K562 treated with DMSO at 1 percent for 4 hours (cell line): ENCODE results near the gene CYGB. TPM values are rescaled to one million over a fixed set of nuclear protein-coding genes. Genes with fewer than 3 reads are reported as not detected.

Experiments
- total RNA-seq: library from RNA; unstranded; fragments of 300-600 nt; gene quantifications from 2 replicates; pipeline ENCODE4 v1.2.3, GENCODE V29; 2022; ENCODE audit not compliant: insufficient read depth

The CYGB gene
- not detected in 2 replicates for total RNA-seq

DNA sequence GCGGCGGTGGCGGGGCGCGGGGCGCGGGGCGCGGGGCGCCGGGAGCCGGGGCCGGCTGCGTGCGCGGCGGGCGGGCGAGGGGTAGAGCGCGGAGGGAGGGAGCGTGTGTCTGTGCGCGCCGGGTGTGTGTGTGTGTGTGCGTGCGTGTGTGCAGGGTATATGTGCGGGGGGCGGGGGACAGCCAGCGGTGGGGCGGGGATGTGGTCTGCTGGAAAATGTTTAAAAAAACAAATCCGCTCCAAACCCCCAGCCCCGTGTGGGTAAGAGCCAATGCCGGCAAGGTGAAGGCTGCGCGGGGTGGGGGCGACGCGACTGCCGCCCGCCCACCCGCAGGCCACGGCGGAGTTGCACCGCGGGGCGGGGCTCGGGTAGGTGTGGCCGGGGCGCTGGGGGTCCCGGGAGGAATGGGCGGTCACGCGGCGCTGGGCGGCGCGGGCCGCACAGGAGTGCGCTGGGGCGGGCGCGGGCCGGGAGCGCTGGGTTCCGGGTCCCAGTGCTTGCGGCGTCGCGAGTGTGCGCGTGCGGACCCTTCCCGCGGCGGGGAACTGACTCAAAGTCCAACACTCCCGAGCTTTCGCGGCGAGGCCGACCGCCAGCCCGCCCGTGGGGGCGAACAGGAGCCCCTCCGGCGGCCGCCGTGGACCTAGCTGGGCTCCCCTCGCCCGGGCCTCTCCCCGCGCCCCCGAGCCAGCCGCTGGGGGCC lies at the start of gene CYGB:
TSS of gene CYGB (minus strand) at position 132 of the 703 bp plus-strand sequence. CDS start 167 bp downstream, outside the sequence.

DNA sequence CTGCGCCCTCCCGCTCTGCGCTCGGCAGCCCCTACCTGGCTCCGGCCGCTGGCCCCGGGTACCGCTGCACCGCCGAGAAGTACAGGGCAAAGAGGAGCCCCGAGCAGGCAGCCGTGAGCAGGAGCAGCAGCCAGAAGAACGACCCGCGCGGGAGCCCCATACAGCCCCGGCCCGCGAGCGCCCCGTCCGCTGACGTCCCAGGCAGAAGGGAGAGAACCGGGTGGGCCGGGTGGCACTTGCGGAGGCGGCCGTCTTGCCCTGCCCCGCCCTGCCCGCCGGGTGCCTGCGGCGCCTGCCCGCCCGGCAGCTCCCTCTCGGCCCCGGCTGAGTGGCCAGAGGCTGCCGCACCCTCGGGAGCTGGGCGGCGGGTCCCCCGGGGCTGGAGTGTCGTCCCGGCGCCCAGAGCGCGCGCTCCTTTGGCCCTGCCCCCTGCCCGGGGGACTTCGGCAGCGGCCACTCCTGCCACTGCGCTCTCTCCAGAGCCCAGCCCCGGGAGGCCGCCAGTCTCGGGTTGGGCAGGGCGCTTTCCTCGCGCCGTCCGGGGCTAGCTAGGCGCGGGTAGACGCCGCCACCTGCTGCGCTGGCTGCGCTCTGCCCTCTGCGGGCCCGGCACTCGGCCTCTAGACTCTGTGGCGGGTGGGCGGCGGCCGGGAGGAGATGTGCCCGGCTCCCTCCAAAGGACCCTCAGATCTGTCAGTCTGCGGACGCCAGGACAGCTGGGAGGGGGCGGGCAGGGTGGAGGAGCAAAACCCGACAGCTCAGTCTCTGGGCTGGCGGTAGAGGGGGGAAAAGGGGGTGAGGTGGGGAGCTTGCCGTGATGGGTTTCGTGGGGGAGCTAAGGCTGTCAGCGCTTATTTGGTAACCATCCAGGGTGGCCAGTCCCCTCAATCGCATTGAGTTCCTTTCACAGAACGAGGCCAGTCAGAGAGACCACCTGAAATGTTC lies 48.4 kb upstream of the CYGB start, which contains the start of gene ST6GALNAC2:
TSS of gene ST6GALNAC2 (minus strand) at position 212 of the 945 bp plus-strand sequence. CDS start at position 160, 52 bp downstream.

DNA sequence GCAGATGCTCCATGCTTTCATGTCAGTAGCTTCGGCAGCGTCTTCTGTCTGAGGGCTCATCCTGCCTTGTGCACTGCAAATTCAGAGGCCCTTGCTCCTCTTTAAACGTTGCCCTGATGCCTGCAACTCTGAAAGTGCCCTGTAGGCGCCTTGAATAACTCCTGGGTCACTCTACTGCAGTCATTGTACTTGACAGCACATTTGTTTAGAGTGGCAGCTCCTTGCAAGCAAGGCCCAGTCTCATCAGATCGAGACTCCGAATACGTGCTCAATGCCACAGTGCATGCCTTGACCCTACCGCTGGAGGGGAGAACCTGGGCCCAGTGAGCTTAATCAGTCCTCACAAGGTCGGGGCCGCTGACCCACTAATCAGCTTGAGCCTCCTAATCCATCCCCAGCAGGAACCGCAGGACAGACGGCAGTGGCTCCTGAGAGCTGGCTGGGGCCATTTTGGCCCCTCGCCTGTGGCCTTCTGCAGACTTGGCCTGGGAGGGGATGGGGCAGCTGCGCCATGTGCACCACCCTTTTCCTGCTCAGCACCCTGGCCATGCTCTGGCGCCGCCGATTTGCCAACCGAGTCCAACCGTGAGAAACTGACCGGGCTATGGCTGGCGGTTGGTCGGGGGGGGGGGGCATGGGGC lies 2.2 kb upstream of the CYGB start, which contains the start of gene PRCD:
TSS of gene PRCD (plus strand) at position 414 of the 641 bp plus-strand sequence. CDS start at position 512, 98 bp downstream.

GRCh38 chr17:76501018-76501826 lies 36.3 kb downstream of the CYGB start, which contains the start of gene RHBDF2:
TSS of gene RHBDF2 (minus strand) at chr17:76501423. CDS start at chr17:76481524, 19,899 bp downstream.

Other genes starting within 250 kb of the CYGB start
- 7.0 and 7.9 TPM in 2 replicates for gene QRICH2, start 229.4 kb downstream of the CYGB start, total RNA-seq
- gene PRPSAP1, start 183.8 kb downstream of the CYGB start, total RNA-seq = 24.6 and 36.0 TPM in 2 replicates
- 25.4 and 29.2 TPM in 2 replicates for gene SPHK1, start 153.1 kb downstream of the CYGB start, total RNA-seq
- 33.7 and 36.1 TPM in 2 replicates for gene UBE2O, start 84.6 kb downstream of the CYGB start, total RNA-seq
- gene AANAT, start 70.1 kb downstream of the CYGB start, total RNA-seq = not detected in 2 replicates
- gene RHBDF2, start 36.3 kb downstream of the CYGB start, total RNA-seq = 0.62 and 0.84 TPM in 2 replicates
- not detected in 2 replicates for gene PRCD, start 2.3 kb upstream of the CYGB start, total RNA-seq
- not detected in 2 replicates for gene ST6GALNAC2, start 48.2 kb upstream of the CYGB start, total RNA-seq
- gene ST6GALNAC1, start 106.0 kb upstream of the CYGB start, total RNA-seq = 34.0 and 49.0 TPM in 2 replicates
- gene MXRA7, start 173.3 kb upstream of the CYGB start, total RNA-seq = 10.9 and 13.3 TPM in 2 replicates
- gene JMJD6, start 188.9 kb upstream of the CYGB start, total RNA-seq = 37.5 and 52.8 TPM in 2 replicates
- gene METTL23, start 189.1 kb upstream of the CYGB start, total RNA-seq = 47.2 and 60.7 TPM in 2 replicates
- gene SRSF2, start 199.6 kb upstream of the CYGB start, total RNA-seq = 199 and 348 TPM in 2 replicates
- gene MFSD11, start 200.4 kb upstream of the CYGB start, total RNA-seq = 14.1 and 25.5 TPM in 2 replicates